ENCODE results near the gene EEIG1.

The EEIG1 gene

GRCh38 chr9:127959841-127960409 lies 20.9 kb downstream of the EEIG1 start:
- no peak for DNase-seq (ENCODE audit: low read depth)

GRCh38 chr9:127959398-127959797 lies 21.4 kb downstream of the EEIG1 start:
- DNase-seq (ENCODE audit: low read depth): no peak

GRCh38 chr9:127958728-127959127 lies 22.1 kb downstream of the EEIG1 start:
- DNase-seq (ENCODE audit: low read depth): no peak

- no peak for DNase-seq (ENCODE audit: low read depth)
Observed at GRCh38 chr9:127955294-127956015, 25.3 kb downstream of the EEIG1 start.

- no peak for DNase-seq (ENCODE audit: low read depth)
Observed at GRCh38 chr9:127954831-127955293, 25.9 kb downstream of the EEIG1 start.

GRCh38 chr9:127953768-127954505 lies 26.9 kb downstream of the EEIG1 start:
- no peak for DNase-seq (ENCODE audit: low read depth)

- no peak for DNase-seq (ENCODE audit: low read depth)
Observed at GRCh38 chr9:127953154-127953553, 27.6 kb downstream of the EEIG1 start.

- DNase-seq (ENCODE audit: low read depth): no peak
Observed at GRCh38 chr9:127950513-127951289, 30.1 kb downstream of the EEIG1 start.

GRCh38 chr9:127949827-127950512 lies 30.8 kb downstream of the EEIG1 start:
- DNase-seq (ENCODE audit: low read depth): no peak

GRCh38 chr9:127947841-127948710 lies 32.7 kb downstream of the EEIG1 start:
- DNase-seq (ENCODE audit: low read depth): no peak

GRCh38 chr9:127946728-127947127 lies 34.1 kb downstream of the EEIG1 start:
- no peak for DNase-seq (ENCODE audit: low read depth)

- no peak for DNase-seq (ENCODE audit: low read depth)
Observed at GRCh38 chr9:127945942-127946341, 34.8 kb downstream of the EEIG1 start.

- no peak for DNase-seq (ENCODE audit: low read depth)
Observed at GRCh38 chr9:127945338-127945737, 35.5 kb downstream of the EEIG1 start.

GRCh38 chr9:127944586-127945218 lies 36.1 kb downstream of the EEIG1 start:
- DNase-seq (ENCODE audit: low read depth): no peak

- peak; percentile 75 for DNase-seq (ENCODE audit: low read depth)
Observed at GRCh38 chr9:127943731-127944144, 37.1 kb downstream of the EEIG1 start.

- DNase-seq (ENCODE audit: low read depth): no peak
Observed at GRCh38 chr9:127943011-127943662, 37.7 kb downstream of the EEIG1 start.

- DNase-seq (ENCODE audit: low read depth): peak; percentile 72
Observed at GRCh38 chr9:127942216-127943010, 38.4 kb downstream of the EEIG1 start.

GRCh38 chr9:127941961-127942215 lies 38.9 kb downstream of the EEIG1 start:
- no peak for DNase-seq (ENCODE audit: low read depth)

Data from fibroblast of the conjunctiva (primary cell).